Transverse colon (tissue), 4 donors: Measurements from ENCODE around the gene DOCK9. TPM values are rescaled to one million over a fixed set of nuclear protein-coding genes. Genes with fewer than 3 reads are reported as not detected.

Experiments used
- DNase-seq: peaks from one replicate; pipeline ENCODE4 v3.0.0-alpha.2; 2019
- H3K27ac ChIP-seq, 4 donors: fragments of 200-600 bp; sonication (generic); 2 replicates each; pipeline ENCODE4 v1.5.1; 2016 to 2018; ENCODE audit warnings: inconsistent platforms in 4 of 4
- H3K27me3 ChIP-seq: fragments of 200-600 bp; sonication (generic); 2 replicates; pipeline ENCODE4 v1.5.1; 2017; ENCODE audit warnings: inconsistent platforms
- H3K36me3 ChIP-seq, 4 donors: fragments of 200-600 bp; sonication (generic); 2 replicates each; pipeline ENCODE4 v1.5.1; 2017 to 2019; ENCODE audit warnings: inconsistent platforms in 4 of 4
- H3K4me1 ChIP-seq, 4 donors: fragments of 200-600 bp; sonication (generic); 2 replicates each; pipeline ENCODE4 v1.5.1; 2017 to 2020; ENCODE audit warnings: inconsistent platforms in 4 of 4
- H3K4me3 ChIP-seq, 4 donors: fragments of 200-600 bp; sonication (generic); 1 replicate in 1 of 4; 2 replicates in 3 of 4; pipeline versions ENCODE4 v1.5.1 to v1.6.1; 2017 to 2019; ENCODE audit warnings: inconsistent platforms in 4 of 4
- H3K9me3 ChIP-seq, 2 donors: fragments of 200-600 bp; sonication (generic); 2 replicates each; pipeline ENCODE4 v1.5.1; 2017 to 2019; ENCODE audit warnings: inconsistent platforms in 2 of 2
- CTCF ChIP-seq, 5 experiments: fragments of 200-600 bp in 3 of 5; fragments of 450-650 bp in 2 of 5; sonication (generic) in 3 of 5; IDR thresholded peaks; 1 replicate in 2 of 5; 2 replicates in 3 of 5; pipeline ENCODE4 v1.5.1; 2016 to 2017; ENCODE audit warnings: antibody characterized with exemption in 5 of 5, inconsistent platforms in 3 of 5, mild to moderate bottlenecking in 2 of 5, moderate library complexity in 1 of 5
- EP300 ChIP-seq: sonication (generic); formaldehyde crosslinking; IDR thresholded peaks from one replicate; pipeline ENCODE4 v1.6.1; 2017; ENCODE audit warnings: antibody characterized with exemption, low read depth
- POLR2A ChIP-seq: fragments of 450-650 bp; IDR thresholded peaks from one replicate; pipeline ENCODE4 v1.6.1; 2016; ENCODE audit warnings: antibody characterized with exemption, mild to moderate bottlenecking, moderate library complexity
- POLR2AphosphoS5 ChIP-seq, 3 donors: sonication (generic); formaldehyde crosslinking; IDR thresholded peaks; one replicate each; pipeline ENCODE4 v1.6.1; 2016; ENCODE audit warnings: antibody characterized with exemption in 3 of 3
- WGBS, 2 donors: methylation state at CpG; one replicate each; pipeline ENCODE4 v1.1.5; 2018; ENCODE audit warnings: low coverage in 1 of 2; 5-methylcytosine and 5-hydroxymethylcytosine counted together
- in situ Hi-C, 4 donors: fragments of 200-750 bp; cut with MboI; loops; one replicate each; pipeline versions ENCODE4 v1.15.0 to v1.15.1; 2017; ENCODE audit warnings: low sequenced_read_pairs in 3 of 4, low pct_ligation_motif_present in 1 of 4, low pct_unique_long_range_greater_than_20kb in 1 of 4
- intact Hi-C: fragments of 100-400 bp; cut with DNase I; formaldehyde crosslinking; loops from one replicate; pipeline ENCODE4 v1.15.1; 2023; ENCODE audit warnings: low total_unique reads
- total RNA-seq, 4 donors: library from RNA; depleted of rRNA; stranded (reverse); fragments of >200 nt; gene quantifications; one replicate each; pipeline ENCODE4 v1.1.0, GENCODE V29; 2016

DOCK9 gene
- total RNA-seq, 4 donors from 2014 or later: 44.5 to 120 (median 71.4) TPM

- Histone ChIP-seq H3K4me1 (peaks cover 0 to 16% (median 3%) of the 10 kb centered on the region in 4 donors), H3K4me3 (no peak overlapping the region), H3K27me3 (no peaks in the 10 kb centered on the region), H3K36me3 (no peaks in the 10 kb centered on the region), H3K27ac (no peak overlapping the region), H3K9me3 (no peaks in the 10 kb centered on the region)
- in situ Hi-C loops: no loop called here
- 76% methylated on average over 4 of the region's 4 CpGs; no CpG with 5 or more reads in 1 of the 2 donors for WGBS, 2 donors
- TF ChIP-seq POLR2A (no peak), POLR2AphosphoS5 (IDR thresholded peaks at IDR 0.05) (no peak), CTCF (IDR thresholded peaks at IDR 0.05) (no peak), EP300 (no peak)
- DNase-seq: no peak
- intact Hi-C loops: no loop called here
Measured at GRCh38 chr13:98967491-98967890, 10.4 kb downstream of the DOCK9 start.

DNA sequence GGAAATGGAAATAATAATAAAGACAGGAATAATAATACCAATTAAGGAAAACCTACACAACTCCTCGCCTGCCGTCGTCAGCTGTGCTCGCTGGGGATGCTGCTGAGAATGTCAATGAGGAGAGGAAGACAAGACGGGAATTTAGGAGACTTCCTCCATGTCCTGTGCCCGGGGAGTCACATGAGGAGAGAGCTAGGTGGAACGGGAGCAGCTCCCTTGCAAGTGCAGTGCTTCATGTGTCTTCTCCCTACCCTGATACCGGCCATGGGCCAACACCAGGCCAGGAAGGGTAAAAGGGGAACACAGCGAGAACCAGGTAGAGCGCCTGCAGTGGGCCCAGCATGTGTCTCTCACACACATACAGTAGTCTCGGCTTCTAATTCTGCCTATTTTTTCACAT is 11.8 kb downstream of the DOCK9 start:
- Histone ChIP-seq H3K36me3 (no peaks in the 10 kb centered on the region), H3K4me1 (peaks cover 0 to 8% (median 3%) of the 10 kb centered on the region in 4 donors), H3K27ac (no peak overlapping the region), H3K27me3 (no peaks in the 10 kb centered on the region), H3K4me3 (no peak overlapping the region), H3K9me3 (no peaks in the 10 kb centered on the region)
- TF ChIP-seq EP300 (no peak), POLR2A (no peak), CTCF (IDR thresholded peaks at IDR 0.05) (no peak), POLR2AphosphoS5 (IDR thresholded peaks at IDR 0.05) (no peak)
- intact Hi-C loops: no loop called here
- WGBS, 2 donors: 91 to 96% methylated on average over 10 to 11 of the region's 11 CpGs
- DNase-seq: no peak
- in situ Hi-C loops: no loop called here

DNA sequence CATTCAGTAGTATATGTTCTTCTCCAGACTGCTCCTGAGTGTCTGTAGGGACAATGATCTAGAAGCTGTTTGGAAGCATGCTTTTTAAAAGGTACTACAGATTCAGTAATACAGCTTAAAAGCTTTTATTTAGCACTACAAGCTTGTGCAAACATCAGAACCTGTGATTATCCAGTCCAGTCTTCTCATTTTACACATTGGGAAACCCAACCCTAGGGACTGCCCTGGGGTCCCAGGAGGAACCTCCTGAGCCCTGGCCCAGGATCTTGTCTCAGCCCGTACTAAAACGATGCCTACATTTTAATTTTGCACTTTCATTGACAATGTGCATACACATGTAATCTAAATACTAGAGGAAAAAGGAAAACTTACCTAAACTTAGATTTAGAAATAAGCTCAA is 12.5 kb downstream of the DOCK9 start:
- in situ Hi-C loops: no loop called here
- 83% methylated on average over 2 of the region's 2 CpGs; no CpG with 5 or more reads in 1 of the 2 donors for WGBS, 2 donors
- Histone ChIP-seq H3K36me3 (no peaks in the 10 kb centered on the region), H3K9me3 (no peaks in the 10 kb centered on the region), H3K4me1 (peaks cover 0 to 9% (median 2%) of the 10 kb centered on the region in 4 donors), H3K27ac (no peak overlapping the region), H3K27me3 (no peaks in the 10 kb centered on the region), H3K4me3 (no peak overlapping the region)
- no peak for DNase-seq
- no peak for TF ChIP-seq EP300
- TF ChIP-seq CTCF (IDR thresholded peaks at IDR 0.05): no peak
- no peak for TF ChIP-seq POLR2AphosphoS5 (IDR thresholded peaks at IDR 0.05)
- no peak for TF ChIP-seq POLR2A
- intact Hi-C loops: no loop called here

DNA sequence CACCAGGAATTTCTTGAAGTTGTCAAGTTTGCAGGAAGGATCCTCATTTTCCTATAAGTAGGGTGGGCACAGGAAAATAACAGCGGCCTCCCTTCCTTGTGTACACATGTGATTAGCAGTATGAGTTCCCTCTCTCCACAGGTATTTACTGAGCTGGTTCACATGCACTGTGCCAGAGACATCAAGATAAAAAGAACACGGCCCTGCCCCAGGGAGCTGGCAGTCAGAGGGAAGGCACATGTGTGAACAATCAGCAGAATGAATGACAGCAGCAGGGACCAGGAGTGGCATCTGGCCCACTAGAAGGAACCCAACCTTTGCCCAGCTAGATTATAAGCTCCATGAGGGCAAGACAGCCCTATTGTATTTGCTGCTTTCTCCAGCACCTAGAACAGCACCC is 13.9 kb downstream of the DOCK9 start:
- TF ChIP-seq POLR2AphosphoS5 (IDR thresholded peaks at IDR 0.05) (no peak), CTCF (IDR thresholded peaks at IDR 0.05) (no peak), EP300 (no peak), POLR2A (no peak)
- Histone ChIP-seq H3K27ac (no peak overlapping the region), H3K9me3 (no peaks in the 10 kb centered on the region), H3K36me3 (no peaks in the 10 kb centered on the region), H3K4me3 (no peak overlapping the region), H3K27me3 (no peaks in the 10 kb centered on the region), H3K4me1 (peaks cover 0 to 17% (median 10%) of the 10 kb centered on the region in 4 donors)
- in situ Hi-C loops (no loop called here), intact Hi-C loops (no loop called here)
- DNase-seq: no peak
- 62% methylated on average over 2 of the region's 2 CpGs; no CpG with 5 or more reads in 1 of the 2 donors for WGBS, 2 donors
